AG09309 (cell line): ENCODE results near the gene DGCR2.
A peak's percentile ranks its signal among the peaks of the same experiment; 100 is the strongest.

Experiments used
- DNase-seq: peaks from one replicate; pipeline ENCODE4 v3.0.0-alpha.2; 2010; ENCODE audit warnings: low read depth
- H3K4me3 ChIP-seq: 2 replicates; pipeline ENCODE4 v1.5.1; 2011; ENCODE audit warnings: mild to moderate bottlenecking, low read depth, low read length, moderate library complexity; ENCODE audit not compliant: control insufficient read depth
- CTCF ChIP-seq: IDR thresholded peaks from 2 replicates; pipeline ENCODE4 v1.5.1; 2011; ENCODE audit warnings: mild to moderate bottlenecking, low read depth, low read length, inconsistent platforms; ENCODE audit not compliant: insufficient read depth, control insufficient read depth; ENCODE audit errors: missing control alignments

DGCR2 gene

GRCh38 chr22:19149991-19150390 lies 27.8 kb upstream of the DGCR2 start, which contains the start of gene GSC2:
Gene GSC2, minus strand, starts transcription at chr22:19150292. Its CDS starts 9 bp downstream, at chr22:19150283.
- TF ChIP-seq CTCF, result no peak
- no peak for DNase-seq
- H3K4me3 ChIP-seq, result no peak within 1 kb of the TSS

DNA sequence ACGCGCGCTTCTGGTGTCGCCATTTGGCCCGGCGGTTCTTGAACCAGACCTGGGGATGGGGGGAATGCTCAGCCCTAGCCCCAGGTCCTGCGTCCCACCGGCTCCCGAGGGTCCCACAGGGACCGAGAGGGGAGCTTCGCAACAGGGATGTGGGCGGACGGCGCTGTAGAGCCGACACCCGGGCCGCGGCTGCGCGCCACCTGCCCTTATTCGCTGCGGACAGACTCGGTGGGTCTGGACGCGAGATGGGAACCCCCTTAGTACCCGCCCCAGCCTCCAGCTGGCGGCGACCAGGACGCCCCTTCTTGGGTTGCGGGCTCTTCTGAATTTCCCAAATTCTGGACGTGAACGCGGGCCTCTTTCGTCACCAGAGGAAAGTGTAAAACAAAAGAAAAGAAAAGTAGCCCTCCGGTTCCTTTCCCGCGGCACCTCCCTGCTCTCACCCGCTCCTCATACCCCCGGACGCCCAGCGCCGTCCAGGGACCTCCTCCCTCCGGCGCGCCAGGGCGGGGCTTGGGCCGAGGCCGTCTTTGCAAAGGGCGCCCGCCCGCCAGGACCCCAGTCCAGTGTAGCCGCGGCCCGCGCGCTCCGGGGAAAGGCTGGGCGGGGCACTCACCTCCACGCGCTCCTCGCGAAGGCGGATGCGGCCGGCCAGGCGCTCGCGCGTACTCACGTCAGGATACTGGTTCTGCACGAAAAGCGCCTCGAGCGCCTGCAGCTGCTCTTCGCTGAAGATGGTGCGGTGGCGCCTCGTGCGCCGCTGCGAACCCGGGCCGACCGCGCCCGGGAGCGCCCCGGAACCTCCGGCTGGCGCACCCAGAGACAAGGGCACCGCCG lies 27.1 kb upstream of the DGCR2 start:
- DNase-seq, result no peak
- H3K4me3 ChIP-seq, result no peak overlapping the region
- TF ChIP-seq CTCF, result no peak

DNA sequence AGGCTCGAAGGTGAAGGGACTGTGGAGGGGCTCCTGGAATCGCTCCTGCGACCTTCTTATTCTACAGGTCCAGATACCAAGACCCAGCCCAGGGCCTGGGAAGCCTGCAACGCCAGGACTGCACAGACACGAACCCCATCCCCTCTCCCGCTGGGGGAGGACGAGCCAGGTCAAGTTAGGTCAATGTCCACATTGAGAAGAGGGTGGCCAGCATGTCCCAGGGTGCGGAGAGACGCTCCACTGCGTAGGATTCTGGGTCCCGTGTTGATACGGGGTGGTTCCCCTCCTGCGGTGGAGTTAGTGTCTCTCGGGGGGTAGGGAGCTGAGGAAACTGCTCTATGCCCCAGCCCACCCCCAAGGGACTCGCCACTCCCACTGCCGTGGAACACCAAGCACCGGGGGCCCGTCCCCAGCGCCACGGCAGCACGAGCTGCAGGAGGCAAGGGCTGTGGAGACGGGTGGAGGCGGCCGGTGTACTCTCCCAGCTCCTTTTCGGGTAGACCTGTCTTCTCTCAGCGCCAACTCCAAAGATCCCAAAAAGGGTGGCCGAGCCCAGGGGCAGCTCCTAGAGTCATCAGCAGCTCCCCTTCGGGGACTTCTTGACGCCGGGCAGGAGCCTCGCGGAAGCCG lies 26.3 kb upstream of the DGCR2 start:
- no peak for TF ChIP-seq CTCF
- no peak overlapping the region for H3K4me3 ChIP-seq

GRCh38 chr22:19147195-19147780 lies 25.1 kb upstream of the DGCR2 start:
- no peak for TF ChIP-seq CTCF
- DNase-seq, result no peak

More for the DNA sequence above, 26.3 kb upstream of the DGCR2 start:
- no peak for DNase-seq

GRCh38 chr22:19146215-19146968 lies 24.2 kb upstream of the DGCR2 start:
- no peak for TF ChIP-seq CTCF
- DNase-seq, result no peak
- H3K4me3 ChIP-seq, result no peak overlapping the region

More at GRCh38 chr22:19147195-19147780, 25.1 kb upstream of the DGCR2 start:
- no peak overlapping the region for H3K4me3 ChIP-seq

DNA sequence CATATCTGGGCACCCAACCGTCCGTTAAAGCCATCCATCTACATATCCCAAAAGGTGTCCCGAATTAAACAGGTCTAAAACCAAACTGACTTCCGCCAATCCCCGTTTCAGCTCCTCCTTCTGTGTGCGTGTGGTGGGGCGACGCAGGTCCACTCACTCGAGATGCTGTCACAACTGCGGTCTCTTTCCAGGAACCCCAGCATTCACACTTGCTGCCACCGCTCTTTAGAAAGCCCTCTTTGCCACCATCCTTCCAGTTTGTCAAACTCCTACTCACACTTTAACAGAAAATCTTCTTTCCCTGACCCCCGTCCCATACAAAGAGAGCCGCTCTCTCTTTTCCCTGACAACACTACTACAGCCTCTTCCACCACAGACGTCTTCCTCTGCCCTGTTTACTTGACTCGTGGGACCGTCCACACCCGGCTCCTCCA lies 21.8 kb upstream of the DGCR2 start:
- TF ChIP-seq CTCF, result no peak
- H3K4me3 ChIP-seq, result peak overlapping the region; percentile 82
- no peak for DNase-seq
